Natural killer cell (primary cell): ENCODE measurements around the gene KLHL25. TPM values are rescaled to one million over a fixed set of nuclear protein-coding genes. Genes with fewer than 3 reads are reported as not detected.
A peak's percentile ranks its signal among the peaks of the same experiment; 100 is the strongest.

Experiments used
- ATAC-seq, 3 donors: fragments of 150-1000 bp in 2 of 3; fragments of 200-7000 bp in 1 of 3; cut with Tn5 transposase; 1 replicate in 1 of 3; 2 replicates in 2 of 3; pipeline ENCODE4 v1.10.0; 2021; ENCODE audit warnings: mild to moderate bottlenecking in 2 of 3, moderate library complexity in 2 of 3
- DNase-seq, 2 donors: peaks; one replicate each; pipeline versions ENCODE4 v3.0.0 to v3.0.0-alpha.2; 2013 to 2021; ENCODE audit warnings: mixed read lengths in 1 of 2
- H3K27ac ChIP-seq: one replicate; pipeline ENCODE4 v1.5.1; 2013; ENCODE audit warnings: mild to moderate bottlenecking, low read length
- H3K27me3 ChIP-seq: one replicate; pipeline ENCODE4 v1.6.1; 2013; ENCODE audit warnings: low read length; ENCODE audit not compliant: control insufficient read depth, insufficient read depth
- H3K36me3 ChIP-seq: one replicate; pipeline ENCODE4 v1.6.1; 2013; ENCODE audit warnings: low read length; ENCODE audit not compliant: control insufficient read depth, insufficient read depth
- H3K4me1 ChIP-seq: one replicate; pipeline ENCODE4 v1.6.1; 2013; ENCODE audit warnings: low read length; ENCODE audit not compliant: control insufficient read depth, insufficient read depth
- H3K4me3 ChIP-seq: one replicate; pipeline ENCODE4 v1.5.1; 2013; ENCODE audit warnings: low read length
- H3K9me3 ChIP-seq: one replicate; pipeline ENCODE4 v1.6.1; 2013; ENCODE audit warnings: low read length; ENCODE audit not compliant: control insufficient read depth, insufficient read depth
- H3K27ac Mint-ChIP-seq, 2 donors: one replicate each; pipeline ENCODE4 v1.8.0; 2022; ENCODE audit warnings: mild to moderate bottlenecking in 2 of 2, mixed read lengths in 2 of 2, moderate library complexity in 1 of 2
- H3K27me3 Mint-ChIP-seq, 2 donors: one replicate each; pipeline ENCODE4 v1.8.0; 2022; ENCODE audit warnings: low read depth in 2 of 2, mixed read lengths in 2 of 2
- H3K36me3 Mint-ChIP-seq: one replicate; pipeline ENCODE4 v1.8.0; 2022; ENCODE audit warnings: mixed read lengths
- H3K4me1 Mint-ChIP-seq, 2 donors: one replicate each; pipeline ENCODE4 v1.8.0; 2022; ENCODE audit warnings: mixed read lengths in 2 of 2
- H3K4me3 Mint-ChIP-seq: one replicate; pipeline ENCODE4 v1.8.0; 2022; ENCODE audit warnings: mild to moderate bottlenecking, moderate library complexity, mixed read lengths
- H3K9me3 Mint-ChIP-seq, 2 donors: one replicate each; pipeline ENCODE4 v1.8.0; 2022; ENCODE audit warnings: mixed read lengths in 2 of 2
- CTCF ChIP-seq: fragments of 200-600 bp; IDR thresholded peaks from one replicate; pipeline ENCODE4 v1.8.0; 2022; ENCODE audit warnings: antibody characterized with exemption
- WGBS: methylation state at CpG from one replicate; pipeline ENCODE4 v1.1.7; 2013; ENCODE audit warnings: missing lambda C conversion rate; ENCODE audit not compliant: insufficient coverage; 5-methylcytosine and 5-hydroxymethylcytosine counted together
- intact Hi-C: fragments of 100-400 bp; cut with micrococcal nuclease; formaldehyde crosslinking; loops from one replicate; pipeline ENCODE4 v1.14.2; 2022
- total RNA-seq, 4 donors: library from RNA; stranded (reverse); fragments of 120-200 nt in 1 of 4; gene quantifications; one replicate each; pipeline versions ENCODE4 v1.2.3 to v1.2.4, GENCODE V29; 2013 to 2022

The KLHL25 gene
- total RNA-seq, 3 donors from 2014 or later (not counting 1 experiment from before 2014, with no cell fraction given) = 6.5 to 16.2 (median 10.4) TPM

GRCh38 chr15:85752491-85752961, 42.2 kb downstream of the KLHL25 start:
- Histone ChIP-seq H3K4me3 (no peak overlapping the region), H3K27me3 (no peaks in the 10 kb centered on the region), H3K27ac (no peak overlapping the region), H3K4me1 (peaks cover 12% of the 10 kb centered on the region), H3K36me3 (peaks cover 17% of the 10 kb centered on the region), H3K9me3 (no peaks in the 10 kb centered on the region)
- no peak for TF ChIP-seq CTCF
- Mint-ChIP-seq H3K36me3 (no peaks in the 10 kb centered on the region), H3K9me3 (no peaks in the 10 kb centered on the region), H3K4me1 (peaks cover 20 to 38% of the 10 kb centered on the region in 2 donors), H3K27me3 (no peaks in the 10 kb centered on the region), H3K27ac (peak overlapping the region; percentile 29 to 41), H3K4me3 (no peak overlapping the region)
- intact Hi-C loops = no loop called here
- WGBS = 53% methylated on average over 8 of the region's 8 CpGs
- ATAC-seq = no peak
- DNase-seq = peak in 1 of 2 donors; percentile 21

DNA sequence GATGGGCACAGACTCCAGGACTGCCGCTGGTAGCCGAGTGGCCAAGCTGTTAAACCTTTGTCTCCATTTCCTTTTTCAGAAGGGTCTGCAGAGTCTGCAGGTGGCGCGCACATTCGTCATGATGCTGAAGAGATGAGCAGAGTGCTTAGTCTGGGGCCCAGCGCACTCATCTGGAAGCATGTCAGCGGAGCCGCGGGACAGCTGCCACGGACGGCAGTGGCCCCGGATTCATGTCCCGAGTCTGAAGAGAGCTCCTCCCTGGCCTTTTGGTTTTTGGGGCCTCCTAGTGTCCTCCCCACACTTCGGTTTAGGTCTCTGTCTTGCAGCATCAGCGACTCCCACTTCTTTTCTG, 42.6 kb downstream of the KLHL25 start:
- intact Hi-C loops = no loop called here

GRCh38 chr15:85751291-85752123, 43.2 kb downstream of the KLHL25 start:
- H3K4me1 Mint-ChIP-seq = peaks cover 20 to 38% of the 10 kb centered on the region in 2 donors
- Histone ChIP-seq H3K4me3 (no peak overlapping the region), H3K27ac (no peak overlapping the region), H3K27me3 (no peaks in the 10 kb centered on the region), H3K9me3 (no peaks in the 10 kb centered on the region), H3K36me3 (peaks cover 27% of the 10 kb centered on the region), H3K4me1 (peaks cover 12% of the 10 kb centered on the region)
- no peaks in the 10 kb centered on the region for H3K36me3 Mint-ChIP-seq
- DNase-seq (peak in 1 of 2 donors; percentile 23), ATAC-seq (peak in 2 of 3 donors; percentile 26 to 52)
- TF ChIP-seq CTCF = no peak
- intact Hi-C loops = no loop called here
- H3K9me3 Mint-ChIP-seq = no peaks in the 10 kb centered on the region
- H3K4me3 Mint-ChIP-seq = no peak overlapping the region
- H3K27ac Mint-ChIP-seq = peak overlapping the region in 1 of 2 donors; percentile 59
- 49% methylated on average over 15 of the region's 15 CpGs for WGBS
- H3K27me3 Mint-ChIP-seq = no peaks in the 10 kb centered on the region

More for the DNA sequence above, 42.6 kb downstream of the KLHL25 start:
- Mint-ChIP-seq H3K27ac (peak overlapping the region in 1 of 2 donors; percentile 59), H3K36me3 (no peaks in the 10 kb centered on the region), H3K27me3 (no peaks in the 10 kb centered on the region), H3K4me1 (peaks cover 20 to 38% of the 10 kb centered on the region in 2 donors), H3K9me3 (no peaks in the 10 kb centered on the region), H3K4me3 (no peak overlapping the region)
- Histone ChIP-seq H3K36me3 (peaks cover 21% of the 10 kb centered on the region), H3K4me3 (no peak overlapping the region), H3K4me1 (peaks cover 12% of the 10 kb centered on the region), H3K27me3 (no peaks in the 10 kb centered on the region), H3K9me3 (no peaks in the 10 kb centered on the region), H3K27ac (no peak overlapping the region)
- ATAC-seq (no peak), DNase-seq (no peak)
- TF ChIP-seq CTCF = no peak
- 93% methylated on average over 15 of the region's 15 CpGs for WGBS
